GM19193 (cell line): ENCODE results near the gene HOXC12.

Source experiments
- POLR2A ChIP-seq: IDR thresholded peaks from 4 replicates; pipeline ENCODE4 v1.6.1; 2011; ENCODE audit not compliant: insufficient read depth, insufficient read length; ENCODE audit errors: extremely low read depth

The HOXC12 gene

GRCh38 chr12:53959314-53959713 lies 4.6 kb downstream of the HOXC12 start:
- TF ChIP-seq POLR2A = no peak

- TF ChIP-seq POLR2A = no peak
Measured at GRCh38 chr12:53960187-53961024, 5.7 kb downstream of the HOXC12 start.

GRCh38 chr12:53961025-53961761 lies 6.5 kb downstream of the HOXC12 start:
- no peak for TF ChIP-seq POLR2A

- no peak for TF ChIP-seq POLR2A
Measured at GRCh38 chr12:53963005-53963404, 8.3 kb downstream of the HOXC12 start.

- TF ChIP-seq POLR2A = no peak
Measured at GRCh38 chr12:53963434-53964314, 9.0 kb downstream of the HOXC12 start.

- TF ChIP-seq POLR2A = no peak
Measured at GRCh38 chr12:53964315-53964713, 9.6 kb downstream of the HOXC12 start.

GRCh38 chr12:53965281-53966084 lies 10.8 kb downstream of the HOXC12 start:
- TF ChIP-seq POLR2A = no peak

GRCh38 chr12:53966085-53966384 lies 11.3 kb downstream of the HOXC12 start:
- no peak for TF ChIP-seq POLR2A

GRCh38 chr12:53966385-53967133 lies 11.9 kb downstream of the HOXC12 start:
- TF ChIP-seq POLR2A = no peak

GRCh38 chr12:53967421-53967925 lies 12.8 kb downstream of the HOXC12 start:
- no peak for TF ChIP-seq POLR2A

- no peak for TF ChIP-seq POLR2A
Measured at GRCh38 chr12:53968214-53969127, 13.8 kb downstream of the HOXC12 start.

GRCh38 chr12:53969588-53970259 lies 15.0 kb downstream of the HOXC12 start:
- no peak for TF ChIP-seq POLR2A
